Pancreas (tissue), 10 donors: ENCODE results near the gene OSTF1. TPM values are rescaled to one million over a fixed set of nuclear protein-coding genes. Genes with fewer than 3 reads are reported as not detected.
A peak's percentile ranks its signal among the peaks of the same experiment; 100 is the strongest.

Source experiments
- ATAC-seq, 4 donors: fragments of 200-7000 bp; cut with Tn5 transposase; one replicate each; pipeline versions ENCODE4 v1.8.0 to v1.9.1; 2020; ENCODE audit warnings: mild to moderate bottlenecking in 4 of 4, moderate library complexity in 4 of 4
- DNase-seq, 6 donors: peaks; one replicate each; pipeline ENCODE4 v3.0.0-alpha.2; 2020
- FAIRE-seq: peaks from 2 replicates; lab custom pipeline; 2012; peaks lifted over from hg19 to GRCh38; lab: Jason Lieb, UNC
- H3K27ac ChIP-seq, 4 donors: fragments of 200-600 bp; sonication (generic); 1 replicate in 3 of 4; 2 replicates in 1 of 4; pipeline versions ENCODE4 v1.5.0 to v1.8.0; 2020
- H3K27me3 ChIP-seq, 4 donors: fragments of 200-600 bp; one replicate each; pipeline ENCODE4 v1.8.0; 2021
- H3K36me3 ChIP-seq, 3 donors: fragments of 200-600 bp; sonication (generic) in 1 of 3; one replicate each; pipeline versions ENCODE4 v1.5.0 to v1.8.0; 2020 to 2021
- H3K4me1 ChIP-seq, 3 donors: fragments of 200-600 bp; one replicate each; pipeline ENCODE4 v1.8.0; 2021
- H3K4me3 ChIP-seq, 4 donors: fragments of 200-600 bp; sonication (generic) in 2 of 4; one replicate each; pipeline versions ENCODE4 v1.5.0 to v1.8.0; 2020 to 2021
- H3K9me3 ChIP-seq, 4 donors: fragments of 200-600 bp; one replicate each; pipeline ENCODE4 v1.8.0; 2021
- CTCF ChIP-seq, 4 donors: fragments of 200-600 bp; sonication (generic) in 3 of 4; IDR thresholded peaks; one replicate each; pipeline versions ENCODE4 v1.5.0 to v1.8.0; 2021; ENCODE audit warnings: antibody characterized with exemption in 4 of 4
- WGBS, 2 donors: extraction: QIAGEN DNeasy Blood & Tissue Kit; methylation state at CpG; one replicate each; pipeline ENCODE4 v1.1.7; 2013; 5-methylcytosine and 5-hydroxymethylcytosine counted together
- intact Hi-C, 3 donors: fragments of 100-400 bp; cut with DNase I; formaldehyde crosslinking; loops; one replicate each; pipeline versions ENCODE4 v1.11.1 to v1.14.2; 2022
- polyA plus RNA-seq, 2 donors: library from polyadenylated mRNA; stranded (reverse); fragments of 200-250 nt; gene quantifications; one replicate each; pipeline ENCODE4 v1.2.3, GENCODE V29; 2013
- total RNA-seq, 6 donors: library from RNA; stranded (reverse); fragmentation: NEBNext Ultra II Directional in 4 of 6; extraction: Animal tissue kit (Norgen Biotek cat#: 25700) in 4 of 6; gene quantifications; one replicate each; pipeline versions ENCODE4 v1.2.1 to v1.2.4, GENCODE V29; 2021 to 2023
- donor health status: healthy with polysubstance abuse.
- donor health status: DM: no; HTN: no; CAD: no; lungs with moderate emphysema.
- donor health status: DM: no; HTN: no; CAD: no.
- donor health status: control.
- donor health status: control.
- donor health status: Bipolar disorder and iron deficiency.
- donor health status: DM: yes; HTN: yes; CAD: no.
- donor health status: DM: no; HTN: no; CAD: no.
- donor health status: DM: no; HTN: no; CAD: no.
- donor health status: DM: yes; HTN: yes; CAD: no.

OSTF1 gene
- total and polyA plus RNA-seq, 8 donors = 10.0 to 29.0 (median 12.5) TPM

GRCh38 chr9:75069171-75069570 is 19.1 kb upstream of the OSTF1 start:
- FAIRE-seq (no peak), ATAC-seq (no peak), DNase-seq (no peak)
- no peak for TF ChIP-seq CTCF (IDR thresholded peaks at IDR 0.05)
- intact Hi-C loops = no loop called here
- H3K9me3 ChIP-seq = no peaks in the 10 kb centered on the region
- H3K27ac ChIP-seq = no peak overlapping the region
- H3K4me3 ChIP-seq = no peak overlapping the region
- H3K27me3 ChIP-seq = no peaks in the 10 kb centered on the region
- no peaks in the 10 kb centered on the region for H3K4me1 ChIP-seq
- no peaks in the 10 kb centered on the region for H3K36me3 ChIP-seq
- 62 to 77% methylated on average over 2 of the region's 2 CpGs for WGBS, 2 donors

- H3K27ac ChIP-seq = no peak overlapping the region
- DNase-seq (no peak), ATAC-seq (peak in 2 of 4 donors; percentile 60 to 70), FAIRE-seq (no peak)
- intact Hi-C loops = loop anchor here in 1 of 3 donors (10.0 kb wide), 1 partner anchor 297 kb away; no protein-coding TSS in a partner anchor
- H3K9me3 ChIP-seq = no peaks in the 10 kb centered on the region
- no peaks in the 10 kb centered on the region for H3K36me3 ChIP-seq
- WGBS, 2 donors = 87 to 91% methylated on average over 5 of the region's 5 CpGs
- H3K27me3 ChIP-seq = no peaks in the 10 kb centered on the region
- no peak for TF ChIP-seq CTCF (IDR thresholded peaks at IDR 0.05)
- H3K4me1 ChIP-seq = no peaks in the 10 kb centered on the region
- H3K4me3 ChIP-seq = no peak overlapping the region
Observed at GRCh38 chr9:75071530-75072122, 16.7 kb upstream of the OSTF1 start.

- ATAC-seq = no peak
- Histone ChIP-seq H3K36me3 (no peaks in the 10 kb centered on the region), H3K9me3 (no peaks in the 10 kb centered on the region), H3K27me3 (no peaks in the 10 kb centered on the region), H3K27ac (no peak overlapping the region), H3K4me3 (no peak overlapping the region), H3K4me1 (no peaks in the 10 kb centered on the region)
- WGBS, 2 donors = 97 to 98% methylated on average over 4 of the region's 4 CpGs
- intact Hi-C loops = loop anchor here in 1 of 3 donors (10.0 kb wide), 1 partner anchor 298 kb away; no protein-coding TSS in a partner anchor
- no peak for FAIRE-seq
- no peak for TF ChIP-seq CTCF (IDR thresholded peaks at IDR 0.05)
- DNase-seq = no peak
Observed at GRCh38 chr9:75072895-75073294, 15.4 kb upstream of the OSTF1 start.

- intact Hi-C loops = loop anchor here in 1 of 3 donors (5.0 kb wide), 1 partner anchor 309 kb away; no protein-coding TSS in a partner anchor
- no peak overlapping the region for H3K4me3 ChIP-seq
- H3K27me3 ChIP-seq = no peaks in the 10 kb centered on the region
- H3K4me1 ChIP-seq = peaks cover 20 to 26% (median 25%) of the 10 kb centered on the region in 3 donors
- no peak overlapping the region for H3K27ac ChIP-seq
- DNase-seq (no peak), ATAC-seq (no peak), FAIRE-seq (no peak)
- no peak for TF ChIP-seq CTCF (IDR thresholded peaks at IDR 0.05)
- 72 to 76% methylated on average over 2 of the region's 2 CpGs for WGBS, 2 donors
- H3K9me3 ChIP-seq = no peaks in the 10 kb centered on the region
- H3K36me3 ChIP-seq = peaks cover 0 to 25% (median 0%) of the 10 kb centered on the region in 3 donors
Observed at GRCh38 chr9:75081632-75082031, 6.7 kb upstream of the OSTF1 start.
